Measurements from ENCODE around the gene DOCK4.
"Not testable (repeated sequence)": the region's sequence is repeated elsewhere in the genome, so short reads cannot be mapped to it uniquely, and the experiment has no call there.

The DOCK4 gene

DNA sequence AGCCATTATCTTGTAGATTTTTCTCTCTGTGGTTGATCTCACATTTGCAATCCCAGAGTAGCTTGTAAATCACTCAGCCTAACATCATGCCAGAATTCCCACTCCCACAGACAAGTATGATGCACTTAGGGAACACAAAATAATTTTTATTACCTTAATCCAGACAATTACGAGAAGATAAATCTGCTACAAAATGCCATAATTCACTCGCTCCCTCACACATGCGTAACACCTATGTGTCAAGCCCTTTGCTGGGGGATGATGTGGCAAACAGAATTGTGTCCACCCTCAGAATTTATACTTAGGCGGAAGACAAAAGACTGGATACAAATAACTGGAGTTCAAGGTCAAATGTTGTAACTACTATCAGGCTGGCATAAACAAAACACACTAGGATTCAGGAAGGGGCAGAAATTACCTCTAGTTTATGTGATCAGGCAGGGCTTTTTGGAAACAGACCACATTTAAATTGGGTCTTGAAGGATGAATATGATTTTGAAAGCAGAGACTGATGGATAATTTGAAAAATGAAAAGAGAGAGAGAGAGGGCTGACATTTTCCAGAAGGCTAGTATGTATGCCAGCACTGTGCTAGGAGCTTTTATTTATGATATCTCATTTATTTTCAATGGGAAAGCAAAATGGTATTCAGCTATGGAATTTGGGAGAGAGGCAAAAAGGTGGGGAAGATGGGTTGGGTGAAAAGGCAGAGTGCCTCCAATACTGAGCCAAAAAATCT lies 69.8 kb downstream of the DOCK4 start:
- no peak for DNase-seq (ENCODE audit: low read depth in 3 of 3)

DNA sequence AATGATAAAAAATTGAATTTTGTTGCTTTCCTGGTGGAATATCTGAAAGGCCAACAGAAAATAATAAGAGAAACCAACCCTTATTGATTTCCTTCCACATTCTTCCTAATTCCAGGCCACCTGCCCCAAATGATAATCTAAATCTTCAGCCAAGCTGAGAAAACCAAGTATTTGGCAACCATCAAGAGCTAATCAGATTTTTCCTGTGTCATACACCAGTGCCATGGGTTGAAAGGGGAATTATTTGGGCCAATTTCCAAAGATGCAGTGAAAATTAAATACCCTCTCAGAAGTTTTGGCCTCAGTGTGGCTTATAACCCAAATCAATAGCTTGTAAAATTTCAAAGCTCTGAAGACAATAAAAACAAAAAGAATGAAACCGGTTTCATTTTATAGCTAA lies 70.4 kb downstream of the DOCK4 start:
- DNase-seq (ENCODE audit: low read depth in 3 of 3), result no peak

DNA sequence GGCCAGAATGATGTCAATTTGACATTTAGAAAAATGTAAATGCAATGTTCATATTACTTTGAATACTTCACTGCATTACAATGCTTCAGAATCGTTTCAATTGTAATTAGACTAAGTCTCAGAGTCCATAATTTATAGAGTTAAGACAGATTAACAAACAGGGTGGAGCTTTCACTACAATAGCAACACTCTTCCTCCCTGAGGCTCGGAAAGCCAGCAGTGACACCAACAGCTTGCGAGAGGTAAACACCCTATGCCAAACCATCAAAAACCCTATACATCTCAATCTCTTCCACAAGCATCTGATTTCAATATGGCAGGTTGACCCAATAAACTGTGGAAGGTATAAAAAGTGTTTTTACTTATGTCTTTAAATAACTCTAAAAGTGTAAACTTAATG lies 72.2 kb downstream of the DOCK4 start:
- no peak for DNase-seq (ENCODE audit: low read depth in 3 of 3)

DNA sequence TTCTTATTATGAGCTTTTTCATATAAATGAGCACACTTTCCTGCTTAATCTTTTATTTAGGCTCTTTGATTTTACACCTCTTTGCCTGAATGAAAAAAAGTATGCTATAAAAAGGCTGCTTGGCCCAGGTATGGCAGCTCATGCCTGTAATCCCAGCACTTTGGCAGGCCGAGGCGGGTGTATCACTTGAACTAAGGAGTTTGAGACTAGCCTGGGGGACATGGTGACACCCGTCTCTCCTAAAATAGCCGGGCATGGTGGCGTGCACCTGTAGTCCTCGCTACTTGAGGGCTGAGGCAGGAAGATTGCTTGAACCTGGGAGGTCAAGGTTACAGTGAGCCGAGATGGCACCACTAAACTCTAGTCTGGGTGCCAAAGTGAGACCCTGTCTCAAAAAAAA lies 72.9 kb downstream of the DOCK4 start:
- no peak for DNase-seq (ENCODE audit: low read depth in 3 of 3)

DNA sequence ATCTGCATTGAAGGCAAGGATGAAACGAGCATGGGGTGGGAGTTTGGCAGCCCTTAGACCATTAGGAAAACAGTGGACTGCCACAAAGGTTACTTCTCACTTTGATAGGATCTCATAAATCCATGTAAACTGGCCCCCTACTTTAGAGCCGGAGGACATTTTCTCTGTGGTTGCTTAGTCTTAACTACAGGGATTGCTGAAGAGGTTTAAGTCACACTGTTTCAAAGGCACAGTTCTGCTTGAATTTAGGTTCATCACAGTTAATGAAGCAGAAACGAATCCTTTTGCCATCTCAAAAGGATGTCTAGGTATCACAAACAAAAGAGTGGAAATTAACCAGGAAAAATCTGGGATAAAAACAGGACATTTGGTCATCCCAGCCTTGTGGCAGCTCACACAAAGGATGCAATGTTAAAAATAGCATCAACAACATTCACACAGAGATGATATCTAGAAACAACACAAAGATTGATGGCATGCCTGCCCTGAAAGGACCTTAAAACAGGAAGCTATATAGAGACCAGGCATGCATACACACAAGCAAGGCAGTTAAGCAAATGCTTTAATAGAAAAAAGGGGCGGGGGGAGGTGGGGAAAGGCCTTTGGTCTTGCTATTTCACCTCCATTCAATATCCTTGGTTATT lies 74.0 kb downstream of the DOCK4 start:
- no peak for DNase-seq (ENCODE audit: low read depth in 3 of 3)

DNA sequence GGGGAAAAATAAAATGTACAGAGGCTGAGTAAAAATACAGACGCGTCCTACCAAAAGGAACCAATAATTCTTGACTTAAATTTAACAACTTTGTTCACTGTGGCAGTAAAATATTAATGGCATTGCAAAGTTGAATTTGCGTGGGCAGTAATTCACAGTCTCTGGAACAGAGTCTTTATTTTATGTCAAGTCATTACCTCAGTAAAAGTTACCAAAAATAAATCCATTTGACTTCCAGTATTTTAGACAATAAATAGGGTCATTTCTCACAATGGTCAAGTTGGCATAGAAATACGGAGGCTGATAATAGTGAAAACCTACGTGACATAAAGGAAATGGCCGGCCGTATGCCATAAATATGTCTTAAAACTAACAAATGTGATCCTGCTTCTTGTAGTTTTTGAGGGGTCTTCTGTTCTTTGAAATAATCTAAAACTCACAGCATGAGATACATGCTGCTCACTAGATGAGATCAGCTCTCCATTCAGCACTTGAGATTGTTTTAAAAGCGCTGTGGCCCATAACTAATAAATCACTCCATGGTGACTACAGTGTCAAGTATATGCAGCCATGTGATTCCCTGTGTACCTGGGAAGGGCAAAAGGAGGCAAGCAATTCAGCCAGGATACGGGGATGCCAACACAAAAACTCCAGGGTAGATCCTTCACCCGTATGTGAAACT lies 75.3 kb downstream of the DOCK4 start:
- no peak for DNase-seq (ENCODE audit: low read depth in 3 of 3)

DNA sequence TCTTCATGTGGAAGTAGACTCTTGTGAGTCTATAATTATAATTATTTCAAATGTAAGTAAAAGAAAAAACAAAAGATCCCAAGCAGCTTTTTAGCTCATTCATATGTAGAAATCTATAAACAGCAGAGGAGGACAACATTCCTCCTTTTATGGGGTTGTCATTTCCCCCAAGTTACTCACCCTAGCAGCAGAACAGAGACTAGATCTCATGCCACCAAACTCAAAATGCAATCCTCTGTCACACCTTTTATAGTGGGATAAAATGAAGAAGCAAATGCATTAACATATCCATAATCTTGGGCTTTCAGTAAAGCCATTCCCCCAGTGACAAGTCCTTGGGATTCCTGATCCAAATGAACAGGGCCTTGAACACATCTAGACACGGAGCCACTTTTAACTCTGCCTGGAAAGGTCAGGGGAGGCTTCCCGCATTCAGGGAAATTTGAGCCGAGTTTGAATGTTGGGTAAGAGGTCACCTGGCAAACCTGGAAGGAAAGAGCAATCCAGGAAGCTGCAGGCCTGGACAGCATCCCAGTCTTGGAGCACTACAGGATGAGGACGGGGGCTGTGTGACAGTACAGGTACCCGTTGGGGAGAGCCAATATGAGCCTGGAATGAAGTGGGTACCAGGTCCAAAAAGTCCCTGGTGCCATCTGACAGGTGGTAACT lies 76.4 kb downstream of the DOCK4 start:
- no peak for DNase-seq (ENCODE audit: low read depth in 3 of 3)

DNA sequence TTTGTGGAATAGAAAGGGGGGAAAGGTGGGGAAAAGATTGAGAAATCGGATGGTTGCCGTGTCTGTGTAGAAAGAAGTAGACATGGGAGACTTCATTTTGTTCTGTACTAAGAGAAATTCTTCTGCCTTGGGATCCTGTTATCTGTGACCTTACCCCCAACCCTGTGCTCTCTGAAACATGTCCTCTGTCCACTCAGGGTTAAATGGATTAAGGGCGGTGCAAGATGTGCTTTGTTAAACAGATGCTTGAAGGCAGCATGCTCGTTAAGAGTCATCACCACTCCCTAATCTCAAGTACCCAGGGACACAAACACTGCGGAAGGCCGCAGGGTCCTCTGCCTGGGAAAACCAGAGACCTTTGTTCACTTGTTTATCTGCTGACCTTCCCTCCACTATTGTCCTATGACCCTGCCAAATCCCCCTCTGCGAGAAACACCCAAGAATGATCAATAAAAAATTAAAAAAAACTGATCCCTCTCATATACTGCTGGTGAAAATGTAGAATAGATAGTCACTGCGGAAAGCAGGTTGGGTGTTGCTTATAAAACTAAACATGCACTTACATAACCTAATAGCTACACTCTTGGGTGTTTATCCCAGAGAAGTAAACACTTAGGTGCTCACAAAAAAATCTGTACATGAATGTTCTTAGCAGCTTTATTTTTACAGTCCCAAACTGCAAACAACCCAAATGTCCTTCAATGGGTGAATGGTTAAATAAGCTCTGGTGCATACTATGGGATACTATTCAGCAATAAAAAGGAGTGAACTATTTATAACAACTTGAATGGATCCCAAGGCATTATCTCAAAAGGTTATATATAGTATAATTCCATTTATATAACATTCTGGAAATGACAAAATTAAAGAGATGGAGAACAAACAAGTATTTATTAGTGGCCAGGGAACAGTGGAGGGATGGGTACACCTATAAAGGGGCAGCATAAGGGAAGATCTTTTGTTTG lies 77.5 kb downstream of the DOCK4 start:
- not testable (repeated sequence) for DNase-seq (ENCODE audit: low read depth in 3 of 3)

DNA sequence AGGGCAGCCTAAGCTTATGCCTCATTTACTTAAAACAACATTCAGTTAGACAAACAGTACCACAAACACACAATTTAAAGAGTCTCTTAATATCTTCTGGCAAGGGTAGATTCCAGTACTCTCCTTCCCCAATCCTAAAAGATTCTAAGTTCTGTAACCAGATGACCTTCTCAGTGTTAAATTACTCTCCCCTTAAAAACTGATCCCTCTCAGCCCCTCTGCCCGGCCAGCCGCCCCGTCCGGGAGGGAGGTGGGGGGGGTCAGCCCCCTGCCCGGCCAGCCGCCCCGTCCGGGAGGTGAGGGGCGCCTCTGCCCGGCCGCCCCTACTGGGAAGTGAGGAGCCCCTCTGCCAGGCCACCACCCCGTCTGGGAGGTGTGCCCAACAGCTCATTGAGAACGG lies 78.2 kb downstream of the DOCK4 start:
- DNase-seq (ENCODE audit: low read depth in 3 of 3), result not testable (repeated sequence)

DNA sequence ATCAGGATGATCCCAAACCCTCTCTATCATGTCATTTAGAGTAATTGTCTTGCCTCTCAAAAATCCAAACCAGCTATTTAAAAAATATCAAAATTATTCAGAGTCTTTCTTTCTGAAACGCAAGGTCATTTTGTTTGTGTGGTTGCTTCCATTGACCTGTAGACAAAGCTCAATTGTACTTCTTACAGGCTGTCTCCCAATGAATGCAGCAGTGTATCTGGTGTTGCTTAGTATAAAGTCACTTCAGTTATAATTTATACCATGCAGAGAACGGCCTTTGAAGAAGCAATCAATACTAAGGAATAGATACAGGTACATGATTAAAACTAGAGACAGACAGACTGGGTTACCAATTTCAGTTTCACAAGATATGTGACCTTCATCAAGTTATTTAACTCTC lies 80.9 kb downstream of the DOCK4 start:
- DNase-seq (ENCODE audit: low read depth in 3 of 3), result no peak

DNA sequence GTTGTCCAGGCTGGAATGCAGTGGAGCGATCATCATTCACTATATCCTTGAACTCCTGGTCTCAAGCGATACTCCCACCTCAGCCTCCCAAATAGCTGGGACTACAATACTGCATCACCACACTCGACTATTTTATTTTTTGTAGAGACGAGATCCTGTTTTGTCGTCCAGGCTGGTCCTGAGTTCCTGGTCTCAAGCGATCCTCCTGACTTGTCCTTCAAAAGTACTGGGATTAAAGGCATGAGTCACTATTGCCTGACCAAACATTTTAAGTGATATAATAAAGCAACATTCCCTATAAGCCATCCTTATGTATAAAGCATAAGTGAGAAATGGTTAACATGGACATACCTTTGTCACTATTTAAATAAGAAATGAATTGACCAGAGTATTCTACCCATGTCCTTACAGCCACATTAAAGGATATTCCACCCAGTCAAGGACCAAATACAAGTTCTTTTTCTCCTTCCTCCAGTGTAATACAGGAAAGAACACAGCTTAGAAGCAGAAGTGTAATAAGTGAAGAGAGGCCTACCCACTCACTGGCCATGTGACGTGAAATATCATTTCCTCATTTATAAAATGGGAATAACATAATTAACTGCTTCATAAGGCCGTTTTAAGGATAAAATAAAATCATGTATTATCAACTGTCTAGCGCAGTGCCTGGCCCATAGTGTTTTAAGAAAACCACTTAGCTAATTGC lies 82.0 kb downstream of the DOCK4 start:
- DNase-seq (ENCODE audit: low read depth in 3 of 3), result no peak

DNA sequence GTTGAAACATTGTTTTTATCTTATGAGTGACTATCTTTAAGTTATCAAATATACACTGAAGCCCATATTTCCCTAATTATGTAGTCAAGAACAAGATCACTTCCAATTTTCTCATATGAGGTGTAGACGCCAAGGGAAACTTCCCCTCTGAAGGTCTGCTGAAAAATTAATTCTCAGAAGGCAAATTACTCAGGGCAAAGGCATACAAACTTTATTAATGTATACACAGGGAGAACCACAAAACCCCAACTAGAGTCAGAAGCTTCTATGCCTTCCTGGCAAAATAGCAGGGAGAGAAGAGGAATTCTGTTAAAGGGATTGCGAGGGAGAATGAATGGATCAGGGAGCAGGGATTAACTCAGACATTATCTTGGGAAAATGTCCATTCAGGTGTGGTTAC lies 83.4 kb downstream of the DOCK4 start:
- DNase-seq (ENCODE audit: low read depth in 3 of 3), result no peak

DNA sequence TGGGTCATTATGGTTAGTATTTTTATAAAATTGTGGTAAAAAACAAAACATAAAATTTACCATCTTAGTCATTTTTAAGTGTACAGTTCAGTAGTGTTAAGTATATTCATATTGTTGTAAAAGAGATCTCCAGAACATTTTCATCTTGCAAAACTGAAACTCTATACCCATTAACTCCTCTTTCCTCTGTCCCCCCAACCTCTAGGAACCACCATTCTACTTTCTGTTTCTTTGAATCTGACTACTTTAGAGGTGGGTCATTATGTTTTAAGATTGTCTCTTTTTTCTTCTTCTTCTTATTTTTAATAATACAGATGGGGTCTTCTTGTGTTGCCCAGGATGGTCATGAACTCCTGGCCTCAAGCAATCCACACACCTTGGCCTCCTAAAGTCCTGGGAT lies 84.1 kb downstream of the DOCK4 start:
- no peak for DNase-seq (ENCODE audit: low read depth in 3 of 3)

DNA sequence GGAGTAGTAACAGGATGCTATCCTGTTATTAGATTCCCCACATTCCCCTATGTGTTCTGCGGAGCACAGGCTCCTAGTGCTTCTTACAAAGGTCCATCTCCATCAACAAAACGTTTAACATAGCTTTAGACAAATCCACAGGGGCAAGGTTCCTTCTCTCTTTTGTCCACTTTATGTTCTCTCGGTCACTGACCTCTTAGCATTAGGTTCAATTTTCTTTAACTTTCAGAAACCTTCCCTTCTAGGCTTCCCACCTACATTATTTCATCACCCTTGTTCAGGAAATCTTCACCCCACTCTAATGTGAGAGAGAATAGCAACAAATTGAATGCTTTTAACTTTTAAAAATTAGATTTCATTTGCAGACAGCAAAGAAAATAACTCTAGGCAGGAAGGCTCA lies 84.9 kb downstream of the DOCK4 start:
- DNase-seq (ENCODE audit: low read depth in 3 of 3), result no peak

DNA sequence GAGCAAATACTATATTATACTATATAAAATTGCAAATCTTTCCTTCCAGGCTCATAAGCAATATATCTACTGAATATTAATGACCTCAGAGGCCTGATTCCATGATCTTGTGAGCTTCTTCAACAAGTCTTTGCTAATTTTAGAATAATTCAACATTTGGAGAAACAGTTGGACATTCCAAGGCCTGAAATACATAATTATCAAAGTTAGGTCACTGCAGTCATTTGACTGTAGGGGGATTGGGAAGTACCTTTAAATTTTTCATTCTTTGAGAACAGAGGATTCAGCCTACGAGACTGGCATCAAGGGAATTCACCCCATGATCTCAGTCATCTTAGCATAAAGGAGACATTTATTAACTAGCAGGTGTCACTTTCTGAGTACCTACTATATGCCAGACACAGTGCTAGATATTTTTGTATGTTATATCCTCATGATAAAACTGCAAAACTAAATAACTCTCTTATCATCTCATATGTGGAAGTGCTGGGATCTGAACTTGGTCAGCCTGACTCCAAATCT lies 85.4 kb downstream of the DOCK4 start:
- DNase-seq (ENCODE audit: low read depth in 3 of 3), result no peak

DNA sequence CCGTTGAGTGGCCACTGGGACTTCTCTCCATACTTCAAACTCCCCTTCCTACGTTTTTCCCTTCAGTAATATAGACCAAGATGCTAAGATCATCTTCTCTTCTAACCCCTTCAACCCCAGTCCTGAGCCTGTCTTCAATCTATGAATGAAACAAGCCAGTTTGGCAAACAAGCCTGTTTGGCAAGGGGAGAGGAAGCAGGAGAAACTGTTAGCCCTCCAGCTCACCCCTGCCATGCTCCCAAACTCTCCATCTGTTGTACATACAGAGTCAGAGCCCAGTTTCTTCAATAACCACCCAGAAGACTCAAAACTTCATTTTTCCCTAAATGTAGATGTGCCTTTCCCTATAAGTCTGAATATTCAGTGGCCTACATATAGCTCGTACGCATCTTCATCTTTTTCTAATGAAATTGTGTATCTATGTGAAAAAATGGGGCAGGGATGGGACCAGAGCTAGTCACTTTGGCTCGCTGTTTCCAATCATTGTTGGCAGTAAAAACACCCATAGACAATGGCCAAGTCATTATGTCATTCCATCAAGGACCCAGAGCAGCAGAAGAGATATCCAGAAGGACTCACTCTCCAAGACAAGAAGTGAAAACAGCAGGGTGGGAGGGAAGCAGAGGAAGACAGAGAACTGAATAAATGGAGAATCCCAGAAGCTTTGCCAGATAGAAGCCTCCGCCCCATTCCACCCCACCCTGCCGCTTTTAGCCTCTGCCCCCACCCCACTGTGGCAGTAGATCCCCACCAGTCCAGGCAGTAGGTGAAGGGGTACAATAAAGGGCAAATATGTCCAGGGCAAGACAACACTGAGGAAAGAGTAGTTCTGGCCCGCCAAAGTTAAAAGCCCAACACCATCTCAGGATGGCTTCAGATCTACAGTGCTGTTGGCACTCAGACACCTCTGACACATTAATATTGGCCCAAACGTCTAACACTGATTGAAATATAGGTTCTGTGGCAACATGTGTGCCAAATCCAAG lies 87.3 kb downstream of the DOCK4 start:
- no peak for DNase-seq (ENCODE audit: low read depth in 3 of 3)

DNA sequence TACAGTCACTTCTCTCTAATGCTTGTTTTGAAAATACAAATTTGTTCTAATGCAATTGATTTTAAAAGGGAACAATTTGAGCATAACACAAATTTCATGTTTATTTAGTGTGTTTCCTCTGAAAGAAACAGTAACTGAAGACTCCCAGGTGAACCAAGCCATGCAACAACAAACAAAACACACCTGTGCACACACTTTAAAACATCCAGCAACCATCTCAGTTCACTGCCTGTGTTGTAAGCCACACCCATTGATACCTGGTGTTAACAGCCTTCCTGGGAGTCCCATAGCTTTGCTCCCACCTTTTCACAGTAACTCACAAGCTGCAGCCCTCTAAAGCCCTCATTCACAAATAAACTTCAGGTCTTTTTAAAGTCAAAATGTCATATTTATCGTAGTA lies 89.3 kb downstream of the DOCK4 start:
- DNase-seq (ENCODE audit: low read depth in 3 of 3), result no peak

DNA sequence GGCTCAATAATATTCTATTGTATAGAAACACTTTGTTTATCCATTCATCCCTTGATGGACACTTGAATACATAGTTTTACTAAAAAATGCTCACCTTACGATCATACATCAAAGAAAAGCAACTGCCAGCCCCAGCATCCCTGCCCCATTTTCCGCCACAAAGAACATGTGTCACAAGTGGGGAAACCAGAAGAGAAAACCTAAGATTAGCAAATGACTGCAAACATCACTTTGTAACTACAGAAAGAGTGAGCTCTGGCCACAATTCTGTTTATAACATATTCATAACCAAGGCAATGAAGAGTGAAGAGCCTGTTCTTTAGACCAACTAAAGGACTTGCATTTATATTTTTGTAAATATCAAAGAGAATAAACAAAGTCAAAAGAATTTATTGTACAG lies 89.8 kb downstream of the DOCK4 start:
- no peak for DNase-seq (ENCODE audit: low read depth in 3 of 3)

DNA sequence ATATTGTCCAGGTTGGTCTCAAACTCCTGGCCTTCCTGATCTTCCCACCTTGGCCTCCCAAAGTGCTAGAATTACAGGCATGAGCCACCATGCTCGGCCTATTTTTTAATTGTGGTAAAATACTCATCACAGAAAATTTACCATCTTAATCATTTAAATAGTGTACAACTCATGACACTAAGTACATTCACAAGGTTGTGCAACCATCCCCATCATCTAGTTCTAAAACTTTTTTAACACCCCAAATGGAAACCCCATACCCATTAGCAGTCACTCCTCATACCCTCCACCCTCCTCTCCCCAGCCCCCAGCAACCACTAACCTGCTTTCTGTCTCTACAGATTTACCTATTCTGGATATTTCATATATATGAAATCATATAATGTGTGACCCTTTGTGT lies 90.3 kb downstream of the DOCK4 start:
- no peak for DNase-seq (ENCODE audit: low read depth in 3 of 3)

All from stimulated activated CD4-positive, alpha-beta T cell treated with anti-CD3 and anti-CD28 coated beads, TNF-alpha, amount 100 ng/mL, for 48 hours (primary cell).